ENCODE measurements around the gene ZNF397. TPM values are rescaled to one million over a fixed set of nuclear protein-coding genes. Genes with fewer than 3 reads are reported as not detected.
A peak's percentile ranks its signal among the peaks of the same experiment; 100 is the strongest.

The ZNF397 gene
- total and polyA plus RNA-seq, 2 of the 13 experiments (the other 11 are each of a cell fraction or from before 2014, with no cell fraction given) = 4.7 to 9.4 TPM

DNA sequence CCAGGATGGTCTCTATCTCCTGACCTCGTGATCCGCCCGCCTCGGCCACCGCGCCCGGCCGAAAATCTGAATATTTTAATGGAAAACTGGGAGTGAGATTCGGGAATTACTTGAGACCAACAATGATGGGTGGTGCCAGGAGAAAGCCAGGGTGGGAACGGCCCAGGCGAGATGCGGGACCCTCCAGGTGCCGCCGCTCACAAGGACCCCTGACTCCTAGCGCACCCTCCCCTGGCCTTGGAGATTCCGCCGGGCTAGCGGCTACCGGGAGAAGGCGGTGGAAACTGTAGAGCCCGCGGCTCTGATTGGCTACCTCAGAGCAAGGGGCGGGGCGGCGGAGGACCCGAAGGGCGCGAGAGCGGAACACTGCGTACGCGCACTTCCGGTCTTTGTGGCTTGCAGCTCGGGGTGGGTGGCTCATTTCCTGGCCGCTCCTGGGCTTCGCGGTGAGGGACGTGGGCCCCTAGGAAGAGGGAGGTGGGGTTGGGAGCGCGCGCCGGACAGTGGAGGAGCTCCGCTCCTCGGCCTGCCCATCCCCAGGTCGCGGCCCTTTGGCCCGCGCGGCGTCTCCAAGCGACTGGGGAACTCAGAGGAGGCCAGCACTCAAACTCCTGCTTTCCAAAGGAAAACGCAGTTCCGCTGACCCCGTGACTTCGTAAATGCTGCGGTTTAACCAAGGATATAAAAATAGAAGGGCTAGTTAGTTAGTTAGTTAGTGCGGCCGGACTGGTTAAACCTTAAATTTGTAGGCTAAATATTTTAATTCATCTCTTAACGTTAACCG lies at the start of gene ZNF397 (continued):
- TF ChIP-seq, protein P1, sequence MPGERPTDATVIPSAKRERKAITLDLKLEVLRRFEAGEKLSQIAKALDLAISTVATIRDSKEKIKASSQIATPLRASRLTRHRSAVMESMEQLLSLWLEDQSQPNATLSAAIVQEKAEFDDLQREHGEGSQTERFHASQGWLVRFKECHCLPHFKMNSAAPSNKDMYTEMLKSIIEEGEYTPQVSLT (CRISPR knock-in tag; IDR thresholded peaks at IDR 0.05; ENCODE audit: borderline replicate concordance, low read depth) = no peak
- TF ChIP-seq BRD4 (CRISPR knock-in tag; IDR thresholded peaks at IDR 0.05) = no peak
- TF ChIP-seq, protein P2, sequence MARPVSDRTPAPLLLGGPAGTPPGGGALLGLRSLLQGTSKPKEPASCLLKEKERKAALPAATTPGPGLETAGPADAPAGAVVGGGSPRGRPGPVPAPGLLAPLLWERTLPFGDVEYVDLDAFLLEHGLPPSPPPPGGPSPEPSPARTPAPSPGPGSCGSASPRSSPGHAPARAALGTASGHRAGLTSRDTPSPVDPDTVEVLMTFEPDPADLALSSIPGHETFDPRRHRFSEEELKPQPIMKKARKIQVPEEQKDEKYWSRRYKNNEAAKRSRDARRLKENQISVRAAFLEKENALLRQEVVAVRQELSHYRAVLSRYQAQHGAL (CRISPR knock-in tag; IDR thresholded peaks at IDR 0.05; ENCODE audit: not compliant biosample characterization) = peak; percentile 76
- no peak for TF ChIP-seq ZNF816 (CRISPR knock-in tag; IDR thresholded peaks at IDR 0.05; ENCODE audit: borderline replicate concordance)
- peak; percentile 71; the same call in 1 of the 2 replicates for TF ChIP-seq ZFP1 (CRISPR knock-in tag; IDR thresholded peaks at IDR 0.05)
- peak; percentile 96 for TF ChIP-seq KAT8 (CRISPR knock-in tag; IDR thresholded peaks at IDR 0.05)
- TF ChIP-seq, protein P3, sequence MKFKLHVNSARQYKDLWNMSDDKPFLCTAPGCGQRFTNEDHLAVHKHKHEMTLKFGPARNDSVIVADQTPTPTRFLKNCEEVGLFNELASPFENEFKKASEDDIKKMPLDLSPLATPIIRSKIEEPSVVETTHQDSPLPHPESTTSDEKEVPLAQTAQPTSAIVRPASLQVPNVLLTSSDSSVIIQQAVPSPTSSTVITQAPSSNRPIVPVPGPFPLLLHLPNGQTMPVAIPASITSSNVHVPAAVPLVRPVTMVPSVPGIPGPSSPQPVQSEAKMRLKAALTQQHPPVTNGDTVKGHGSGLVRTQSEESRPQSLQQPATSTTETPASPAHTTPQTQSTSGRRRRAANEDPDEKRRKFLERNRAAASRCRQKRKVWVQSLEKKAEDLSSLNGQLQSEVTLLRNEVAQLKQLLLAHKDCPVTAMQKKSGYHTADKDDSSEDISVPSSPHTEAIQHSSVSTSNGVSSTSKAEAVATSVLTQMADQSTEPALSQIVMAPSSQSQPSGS (CRISPR knock-in tag; IDR thresholded peaks at IDR 0.05) = peak; percentile 54; the same call in 1 of the 2 replicates
- TF ChIP-seq TCF7L2 (IDR thresholded peaks at IDR 0.05; ENCODE audit: low read depth, low read length) = no peak
- TF ChIP-seq ZNF460 (CRISPR knock-in tag; IDR thresholded peaks at IDR 0.05; ENCODE audit: borderline replicate concordance) = no peak; the same call in 1 of the 2 replicates
- TF ChIP-seq HES4 (CRISPR knock-in tag; IDR thresholded peaks at IDR 0.05; ENCODE audit: borderline replicate concordance) = peak; percentile 74; the same call in 1 of the 2 replicates
- TF ChIP-seq, protein P4, sequence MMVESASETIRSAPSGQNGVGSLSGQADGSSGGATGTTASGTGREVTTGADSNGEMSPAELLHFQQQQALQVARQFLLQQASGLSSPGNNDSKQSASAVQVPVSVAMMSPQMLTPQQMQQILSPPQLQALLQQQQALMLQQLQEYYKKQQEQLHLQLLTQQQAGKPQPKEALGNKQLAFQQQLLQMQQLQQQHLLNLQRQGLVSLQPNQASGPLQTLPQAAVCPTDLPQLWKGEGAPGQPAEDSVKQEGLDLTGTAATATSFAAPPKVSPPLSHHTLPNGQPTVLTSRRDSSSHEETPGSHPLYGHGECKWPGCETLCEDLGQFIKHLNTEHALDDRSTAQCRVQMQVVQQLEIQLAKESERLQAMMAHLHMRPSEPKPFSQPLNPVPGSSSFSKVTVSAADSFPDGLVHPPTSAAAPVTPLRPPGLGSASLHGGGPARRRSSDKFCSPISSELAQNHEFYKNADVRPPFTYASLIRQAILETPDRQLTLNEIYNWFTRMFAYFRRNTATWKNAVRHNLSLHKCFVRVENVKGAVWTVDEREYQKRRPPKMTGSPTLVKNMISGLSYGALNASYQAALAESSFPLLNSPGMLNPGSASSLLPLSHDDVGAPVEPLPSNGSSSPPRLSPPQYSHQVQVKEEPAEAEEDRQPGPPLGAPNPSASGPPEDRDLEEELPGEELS (CRISPR knock-in tag; IDR thresholded peaks at IDR 0.05) = peak; percentile 59; the same call in 1 of the 2 replicates
- TF ChIP-seq ONECUT2 (CRISPR knock-in tag; IDR thresholded peaks at IDR 0.05) = 0 out of 2 replicates have a peak, but pooled peaks have one; percentile 17
- TF ChIP-seq FOXP1 (IDR thresholded peaks at IDR 0.05) = no peak
- TF ChIP-seq FOXP1 (CRISPR knock-in tag; IDR thresholded peaks at IDR 0.05) = peak; percentile 28; the same call in 1 of the 2 replicates
- TF ChIP-seq, protein P5, sequence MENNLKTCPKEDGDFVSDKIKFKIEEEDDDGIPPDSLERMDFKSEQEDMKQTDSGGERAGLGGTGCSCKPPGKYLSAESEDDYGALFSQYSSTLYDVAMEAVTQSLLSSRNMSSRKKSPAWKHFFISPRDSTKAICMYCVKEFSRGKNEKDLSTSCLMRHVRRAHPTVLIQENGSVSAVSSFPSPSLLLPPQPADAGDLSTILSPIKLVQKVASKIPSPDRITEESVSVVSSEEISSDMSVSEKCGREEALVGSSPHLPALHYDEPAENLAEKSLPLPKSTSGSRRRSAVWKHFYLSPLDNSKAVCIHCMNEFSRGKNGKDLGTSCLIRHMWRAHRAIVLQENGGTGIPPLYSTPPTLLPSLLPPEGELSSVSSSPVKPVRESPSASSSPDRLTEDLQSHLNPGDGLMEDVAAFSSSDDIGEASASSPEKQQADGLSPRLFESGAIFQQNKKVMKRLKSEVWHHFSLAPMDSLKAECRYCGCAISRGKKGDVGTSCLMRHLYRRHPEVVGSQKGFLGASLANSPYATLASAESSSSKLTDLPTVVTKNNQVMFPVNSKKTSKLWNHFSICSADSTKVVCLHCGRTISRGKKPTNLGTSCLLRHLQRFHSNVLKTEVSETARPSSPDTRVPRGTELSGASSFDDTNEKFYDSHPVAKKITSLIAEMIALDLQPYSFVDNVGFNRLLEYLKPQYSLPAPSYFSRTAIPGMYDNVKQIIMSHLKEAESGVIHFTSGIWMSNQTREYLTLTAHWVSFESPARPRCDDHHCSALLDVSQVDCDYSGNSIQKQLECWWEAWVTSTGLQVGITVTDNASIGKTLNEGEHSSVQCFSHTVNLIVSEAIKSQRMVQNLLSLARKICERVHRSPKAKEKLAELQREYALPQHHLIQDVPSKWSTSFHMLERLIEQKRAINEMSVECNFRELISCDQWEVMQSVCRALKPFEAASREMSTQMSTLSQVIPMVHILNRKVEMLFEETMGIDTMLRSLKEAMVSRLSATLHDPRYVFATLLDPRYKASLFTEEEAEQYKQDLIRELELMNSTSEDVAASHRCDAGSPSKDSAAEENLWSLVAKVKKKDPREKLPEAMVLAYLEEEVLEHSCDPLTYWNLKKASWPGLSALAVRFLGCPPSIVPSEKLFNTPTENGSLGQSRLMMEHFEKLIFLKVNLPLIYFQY (CRISPR knock-in tag; IDR thresholded peaks at IDR 0.05; ENCODE audit: borderline replicate concordance) = no peak
- peak; percentile 50; the same call in 1 of the 2 replicates for TF ChIP-seq ZNF274 (CRISPR knock-in tag; IDR thresholded peaks at IDR 0.05)
- TF ChIP-seq, protein P6, sequence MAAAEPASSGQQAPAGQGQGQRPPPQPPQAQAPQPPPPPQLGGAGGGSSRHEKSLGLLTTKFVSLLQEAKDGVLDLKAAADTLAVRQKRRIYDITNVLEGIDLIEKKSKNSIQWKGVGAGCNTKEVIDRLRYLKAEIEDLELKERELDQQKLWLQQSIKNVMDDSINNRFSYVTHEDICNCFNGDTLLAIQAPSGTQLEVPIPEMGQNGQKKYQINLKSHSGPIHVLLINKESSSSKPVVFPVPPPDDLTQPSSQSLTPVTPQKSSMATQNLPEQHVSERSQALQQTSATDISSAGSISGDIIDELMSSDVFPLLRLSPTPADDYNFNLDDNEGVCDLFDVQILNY (CRISPR knock-in tag; conservative IDR thresholded peaks at IDR 0.05) = no peak; the same call in 1 of the 2 replicates
- no peak for TF ChIP-seq ATRX (CRISPR knock-in tag; IDR thresholded peaks at IDR 0.05; ENCODE audit: borderline replicate concordance)
- peak; percentile 91 for TF ChIP-seq SAP130 (CRISPR knock-in tag; IDR thresholded peaks at IDR 0.05; ENCODE audit: low read depth)
- TF ChIP-seq BORCS8-MEF2B (CRISPR knock-in tag; IDR thresholded peaks at IDR 0.05) = peak; percentile 68; the same call in 1 of the 2 replicates

All from HepG2 (cell line).